Measurements from ENCODE around the gene SPOCD1.

SPOCD1 gene

DNA sequence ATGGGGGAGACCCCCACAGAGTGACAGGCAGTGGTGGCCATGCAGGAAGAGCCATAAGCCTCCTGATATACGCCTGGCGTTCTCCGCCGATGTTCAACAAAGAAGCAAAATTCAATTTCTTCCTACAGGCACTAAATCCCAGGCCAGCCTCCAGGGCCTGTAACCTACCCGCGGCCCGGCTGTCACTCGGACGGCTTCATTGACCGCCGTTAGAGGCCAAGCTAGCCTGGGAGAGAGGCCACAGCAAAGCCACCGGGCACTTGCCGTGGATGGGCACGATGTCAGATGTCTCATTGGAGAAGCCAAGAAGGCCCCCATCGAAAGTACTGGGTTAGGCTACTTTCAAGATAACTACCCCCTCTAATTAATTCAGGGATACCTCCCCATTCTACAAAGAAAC lies 61.4 kb downstream of the SPOCD1 start:
- DNase-seq = no peak

DNA sequence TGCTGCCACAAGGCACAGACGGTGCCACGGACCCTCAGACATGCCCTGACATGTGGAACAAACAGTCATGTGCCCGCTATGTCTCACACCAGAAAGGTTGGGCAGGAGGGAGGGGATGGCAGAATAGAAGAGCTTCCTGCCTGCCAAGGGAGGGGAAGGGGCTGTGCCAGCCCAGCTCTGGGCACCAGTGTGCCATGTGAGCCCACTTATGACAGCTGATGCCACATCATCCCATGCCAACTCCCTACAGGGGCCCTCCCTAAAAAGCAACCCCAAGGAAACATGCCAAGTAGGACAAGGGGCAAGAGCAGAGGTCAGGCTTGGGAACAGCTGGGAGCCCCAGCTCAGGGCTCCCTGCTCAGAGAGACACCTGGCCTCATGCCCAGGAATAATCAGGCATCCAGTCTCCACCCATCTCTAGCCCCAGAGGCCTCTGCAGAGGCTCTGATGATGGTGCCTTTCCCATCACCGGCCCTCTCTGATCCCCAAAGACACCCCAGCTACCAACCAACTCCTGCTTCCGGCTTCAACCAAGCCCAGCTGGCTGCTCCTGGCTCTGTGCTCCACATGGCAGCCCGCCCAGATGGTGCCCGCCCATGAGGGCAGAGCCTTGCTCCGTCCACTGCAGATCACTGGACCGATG lies 62.0 kb downstream of the SPOCD1 start:
- DNase-seq = peak; percentile 93

DNA sequence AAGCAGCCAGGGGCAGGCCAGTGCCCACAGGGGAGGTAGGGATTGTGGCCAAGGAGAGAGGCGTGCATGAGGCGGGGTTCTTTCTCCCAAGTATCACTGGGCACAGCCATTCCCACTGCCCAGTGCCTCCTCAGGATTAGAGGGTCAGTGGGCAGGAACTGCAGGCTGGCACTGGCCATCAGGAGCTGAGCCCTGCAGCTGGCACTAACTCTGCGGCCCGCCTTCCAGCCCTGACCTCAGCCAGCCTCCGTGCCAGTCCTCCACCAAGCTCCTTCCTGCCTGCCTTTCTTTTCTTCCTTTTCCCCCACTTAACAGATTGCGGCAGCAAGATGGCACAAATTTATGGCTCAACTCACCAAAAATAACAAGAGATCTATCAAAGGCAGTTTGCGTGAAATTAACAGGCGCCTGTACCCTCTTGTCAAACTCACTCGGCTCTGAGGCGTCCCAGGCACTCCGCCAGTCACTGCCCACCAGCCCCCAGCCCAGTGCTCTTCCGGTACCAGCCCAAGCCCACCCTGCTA lies 62.8 kb downstream of the SPOCD1 start:
- peak; percentile 33 for DNase-seq

DNA sequence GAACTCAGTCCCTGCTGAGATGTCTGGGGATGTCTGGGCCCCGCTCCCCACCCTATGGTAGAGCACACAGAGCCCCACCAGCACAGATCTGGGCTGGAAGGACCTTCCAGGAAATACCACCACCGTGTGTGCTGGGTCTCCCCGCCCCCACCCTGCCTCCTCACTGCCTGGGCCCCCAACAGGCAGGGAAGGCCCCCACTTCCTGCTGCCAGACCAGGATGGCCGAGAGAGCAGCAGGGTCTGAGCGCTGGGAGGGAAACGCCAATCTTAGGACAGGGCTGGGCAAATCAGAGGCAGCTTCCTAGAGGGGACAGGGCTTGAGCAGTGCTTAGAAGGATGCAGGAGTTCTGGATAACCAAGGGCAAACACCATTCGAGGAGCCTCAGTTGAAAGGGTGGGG lies 63.6 kb downstream of the SPOCD1 start:
- no peak for DNase-seq

DNA sequence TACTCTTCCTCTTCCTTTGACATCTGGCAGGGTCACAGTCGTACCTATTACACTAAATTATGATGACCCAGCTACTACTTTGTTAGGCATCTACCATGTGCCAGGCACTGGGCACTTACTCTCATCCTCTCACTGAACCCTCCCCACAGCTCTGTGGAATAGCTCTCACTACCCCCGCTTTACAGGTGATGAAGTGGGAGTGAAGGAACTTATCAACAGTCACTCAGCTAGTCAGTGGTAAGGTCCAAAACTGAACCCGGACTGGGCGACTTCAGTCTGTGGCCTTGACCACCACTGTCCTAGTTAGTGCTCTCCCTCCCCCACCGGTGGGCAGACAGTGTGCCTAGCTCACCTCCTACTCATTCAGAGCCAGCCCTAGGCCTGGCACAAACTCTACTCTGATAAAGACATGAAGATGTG lies 64.0 kb downstream of the SPOCD1 start:
- DNase-seq = no peak

DNA sequence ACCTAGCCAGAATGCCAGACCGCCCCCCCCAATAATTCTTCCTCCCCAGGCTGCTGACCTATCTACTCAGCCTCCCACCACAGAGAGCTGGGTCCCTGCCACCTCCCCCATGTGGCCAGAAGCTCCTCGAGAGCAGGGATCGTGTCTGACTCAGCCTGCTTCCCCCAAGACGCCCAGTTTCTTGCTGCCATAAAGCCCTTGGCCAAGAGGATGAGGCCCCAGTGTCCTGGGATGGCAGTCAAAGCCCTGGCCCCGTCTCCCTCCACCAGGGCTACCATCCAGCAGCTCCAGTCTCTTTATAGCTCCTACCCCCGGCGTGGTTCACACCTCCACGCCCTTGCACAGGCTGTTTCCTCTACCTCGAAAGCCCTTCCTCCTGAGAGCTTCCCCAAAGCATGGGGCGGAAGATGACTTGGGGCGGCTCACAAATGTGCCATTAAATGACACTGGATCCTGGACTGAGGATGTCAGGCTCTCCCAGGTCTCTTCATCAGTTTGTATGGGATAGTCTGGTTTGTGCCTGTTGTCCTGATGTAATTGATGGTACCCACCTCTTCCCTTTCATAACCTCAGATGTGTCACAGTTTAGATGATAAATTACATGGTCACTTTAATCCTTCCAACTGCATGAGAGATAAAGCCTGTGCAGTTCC lies 64.8 kb downstream of the SPOCD1 start:
- DNase-seq = no peak

DNA sequence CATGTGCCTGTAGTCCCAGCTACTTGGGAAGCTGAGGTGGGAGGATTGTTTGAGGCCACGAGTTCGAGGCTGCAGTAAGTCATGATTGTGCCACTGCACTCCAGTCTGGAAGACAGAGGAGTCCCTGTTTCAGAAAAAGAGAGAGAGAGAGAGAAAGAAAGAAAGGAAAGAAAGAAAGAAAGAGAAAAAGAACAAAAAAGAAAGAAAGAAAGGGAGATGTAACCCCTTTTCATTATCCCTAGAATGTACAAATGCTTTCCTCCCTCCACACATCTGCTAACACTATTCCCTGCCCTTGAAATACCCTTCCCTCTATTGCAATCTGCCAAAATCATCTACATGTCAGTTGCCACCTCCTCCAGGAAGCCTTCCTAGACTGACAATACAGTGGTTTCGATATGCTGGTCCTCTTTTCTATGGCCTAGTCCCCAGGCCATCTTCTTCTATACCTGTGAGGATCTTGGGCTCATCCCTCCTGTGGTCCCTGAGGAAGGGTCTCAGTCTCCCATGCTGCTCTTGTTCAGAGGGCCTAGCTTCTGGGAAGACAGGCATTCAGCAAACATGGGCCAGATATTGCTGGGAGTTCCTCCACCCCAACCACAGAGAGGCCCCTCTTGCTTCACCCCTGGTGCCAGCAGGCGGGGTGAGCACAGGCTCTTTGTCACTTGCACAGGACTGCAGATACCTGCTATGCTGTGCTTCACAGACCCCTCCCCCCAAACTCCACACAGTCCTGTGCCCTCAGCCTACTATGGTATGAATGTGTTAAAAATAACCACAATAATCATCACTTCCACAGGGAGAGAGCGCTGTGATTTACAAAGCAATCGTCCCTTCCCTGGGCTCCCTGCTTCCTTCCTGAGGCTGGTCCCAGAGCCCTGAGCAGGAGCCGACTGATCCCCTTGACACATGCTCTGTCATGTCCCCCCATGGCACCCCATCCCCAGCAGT lies 65.8 kb downstream of the SPOCD1 start:
- DNase-seq = no peak

DNA sequence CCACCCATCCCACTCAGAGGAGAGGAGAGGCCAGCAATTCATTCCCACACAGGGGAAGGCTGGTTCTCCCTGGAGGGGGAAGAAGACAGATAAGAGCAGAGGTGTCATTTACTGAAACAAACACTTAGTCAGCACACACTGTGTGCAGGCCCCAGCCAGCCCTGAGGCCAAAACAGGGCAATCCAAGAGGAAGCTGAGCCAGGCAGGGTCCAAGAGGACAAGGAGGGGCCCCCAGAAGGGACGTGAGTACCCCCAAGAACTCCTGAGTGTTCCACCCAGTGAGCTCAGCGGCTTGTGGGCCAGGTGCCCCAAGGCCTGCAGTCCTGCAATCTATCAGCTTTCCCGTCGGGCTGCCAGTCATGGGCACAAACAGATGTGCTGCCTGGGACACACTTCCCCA lies 67.5 kb downstream of the SPOCD1 start:
- DNase-seq = no peak

DNA sequence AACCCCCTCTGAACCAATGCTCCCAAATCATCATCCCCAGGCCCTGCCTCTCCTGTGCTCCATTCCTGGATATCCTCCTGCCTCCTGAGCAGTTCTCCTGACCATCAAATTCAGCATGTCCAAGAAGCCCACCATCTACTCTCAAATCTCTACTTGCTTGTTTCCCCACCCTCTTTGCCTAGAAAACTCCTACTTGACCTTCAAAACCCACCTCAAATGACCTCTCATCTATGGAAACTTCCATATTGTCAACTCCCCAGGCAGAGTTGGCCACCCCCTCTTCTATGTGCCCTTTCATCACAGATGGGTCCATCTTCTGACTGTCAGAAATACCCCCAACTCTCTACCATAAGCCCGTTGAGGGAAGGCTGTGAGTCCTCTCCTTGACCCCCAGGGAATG lies 68.5 kb downstream of the SPOCD1 start:
- no peak for DNase-seq

DNA sequence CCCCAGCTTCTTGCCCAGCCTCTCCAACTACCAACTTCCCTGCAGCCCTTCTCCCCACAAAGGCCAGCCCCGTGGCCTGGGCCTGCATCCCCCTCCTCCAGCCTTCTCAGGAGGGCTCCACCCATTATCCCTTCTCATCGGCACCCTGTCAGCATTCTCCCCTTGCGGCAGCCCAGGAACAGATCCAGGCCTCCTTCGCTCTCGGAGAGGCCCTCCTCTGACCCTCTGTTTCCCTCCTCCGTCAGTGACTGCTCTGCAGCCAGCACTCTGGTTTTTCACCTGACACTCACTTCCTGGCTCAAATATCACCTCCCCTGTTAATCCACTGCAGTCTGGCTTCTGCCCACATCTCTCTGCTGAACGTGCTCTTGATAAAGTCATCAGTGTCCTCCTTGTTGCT lies 69.1 kb downstream of the SPOCD1 start:
- DNase-seq = no peak

DNA sequence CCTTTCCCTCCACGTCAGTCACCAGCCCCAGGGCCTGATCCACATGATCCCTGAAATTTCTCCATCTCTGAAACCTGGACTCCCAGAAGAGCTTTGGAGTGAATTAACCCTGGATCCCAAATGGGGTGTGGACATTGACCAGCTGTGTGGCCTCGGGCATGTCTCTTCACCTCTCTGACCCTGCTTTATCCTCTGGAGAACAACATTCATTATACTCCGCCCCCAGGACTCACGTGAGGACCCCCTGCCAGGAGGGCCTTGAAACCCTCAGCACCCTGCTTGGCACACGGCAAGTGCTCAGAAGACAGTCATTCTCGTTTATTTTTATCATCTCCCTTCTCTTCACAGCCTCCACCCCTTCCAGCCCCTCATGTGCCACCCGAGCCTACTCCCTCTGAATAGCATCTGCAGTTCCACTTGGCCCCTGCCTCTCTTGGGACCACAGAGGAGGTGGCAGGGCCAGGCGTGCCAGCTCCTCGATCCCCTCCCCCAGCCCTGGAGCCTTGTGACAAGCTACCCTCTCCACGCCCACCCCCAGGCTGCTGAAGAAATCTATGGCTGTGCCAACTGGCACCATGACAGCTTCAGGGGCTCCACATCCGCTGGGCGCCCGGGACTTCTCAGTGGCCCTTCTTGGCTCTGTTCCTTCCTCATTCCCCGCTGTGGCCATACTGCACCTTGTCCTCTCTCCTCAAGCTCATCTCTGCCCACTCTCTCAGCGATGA lies 69.7 kb downstream of the SPOCD1 start:
- peak; percentile 5 for DNase-seq

DNA sequence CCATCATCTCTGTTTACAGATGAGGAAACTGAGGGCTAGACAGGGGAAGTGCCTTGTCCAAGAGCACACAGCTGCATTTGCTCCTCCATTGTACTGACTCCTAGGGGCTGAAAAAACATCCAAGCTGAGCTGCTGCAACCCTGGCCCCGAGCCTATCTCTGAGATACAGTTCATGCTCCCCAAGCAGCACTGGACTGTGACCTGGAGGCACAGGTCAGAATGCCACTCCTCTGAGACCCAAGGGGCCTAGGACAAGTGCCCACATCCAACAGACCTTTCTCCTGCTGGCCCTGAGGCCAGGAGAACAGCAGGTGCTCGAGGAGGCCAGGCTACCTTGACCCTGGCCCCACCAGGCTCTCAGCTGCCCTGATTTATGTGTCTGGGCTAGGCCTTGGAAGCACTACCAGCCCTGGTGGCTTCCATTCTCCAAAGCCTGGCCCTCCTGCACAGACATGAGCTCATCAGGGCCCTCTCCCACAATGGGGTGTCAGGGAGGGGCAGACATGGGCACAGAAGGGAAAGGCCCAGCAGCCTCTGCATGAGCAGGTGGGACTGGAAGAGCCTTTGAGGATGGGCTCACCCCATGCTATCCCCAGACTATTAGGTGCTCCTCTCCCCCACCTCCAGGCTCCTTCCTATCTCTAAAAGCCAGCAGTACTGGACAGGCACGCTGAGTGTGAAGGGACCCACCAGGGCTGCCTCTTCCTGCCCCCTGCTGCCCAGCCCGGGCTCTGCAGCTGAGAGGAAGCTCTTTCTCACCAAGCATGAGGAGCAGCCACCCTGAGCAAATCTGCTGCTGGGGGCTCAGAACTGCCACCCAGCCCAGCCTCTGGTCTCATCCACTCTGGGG lies 70.5 kb downstream of the SPOCD1 start:
- DNase-seq = peak; percentile 30

DNA sequence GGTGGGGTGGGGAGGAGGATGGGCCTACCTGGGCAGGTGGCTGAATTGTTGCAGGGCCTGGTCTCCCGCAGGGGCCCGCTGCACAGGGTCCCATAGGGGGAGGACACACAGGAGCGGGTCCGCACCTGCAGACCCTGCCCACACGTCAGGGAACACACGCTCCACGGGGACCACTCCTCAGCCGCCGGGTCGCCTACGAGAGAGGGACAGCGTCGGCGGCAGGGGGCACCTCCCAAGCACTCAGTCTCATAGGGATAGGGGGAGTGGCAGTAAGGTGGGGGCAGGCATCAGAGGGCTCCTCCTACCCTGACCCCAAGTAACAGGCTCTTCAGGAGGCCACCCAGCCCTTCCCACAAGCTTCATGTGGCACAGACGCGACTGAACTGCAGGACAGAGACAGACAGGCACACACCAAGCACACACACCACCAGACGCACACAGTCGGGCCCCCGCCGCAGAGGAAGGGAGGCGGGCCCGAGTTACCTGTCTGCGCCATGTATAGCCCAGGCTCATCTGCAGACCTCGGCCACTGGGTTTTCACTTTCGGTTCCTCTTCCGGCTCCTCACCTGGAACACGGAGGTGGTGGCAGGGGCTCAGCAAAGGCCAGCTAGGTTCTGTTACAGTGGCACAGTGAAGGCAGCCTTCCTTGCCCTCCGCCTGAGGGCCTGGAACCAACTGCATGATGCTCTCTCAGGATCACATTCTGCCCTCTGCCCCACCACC lies 71.5 kb downstream of the SPOCD1 start:
- no peak for DNase-seq

DNA sequence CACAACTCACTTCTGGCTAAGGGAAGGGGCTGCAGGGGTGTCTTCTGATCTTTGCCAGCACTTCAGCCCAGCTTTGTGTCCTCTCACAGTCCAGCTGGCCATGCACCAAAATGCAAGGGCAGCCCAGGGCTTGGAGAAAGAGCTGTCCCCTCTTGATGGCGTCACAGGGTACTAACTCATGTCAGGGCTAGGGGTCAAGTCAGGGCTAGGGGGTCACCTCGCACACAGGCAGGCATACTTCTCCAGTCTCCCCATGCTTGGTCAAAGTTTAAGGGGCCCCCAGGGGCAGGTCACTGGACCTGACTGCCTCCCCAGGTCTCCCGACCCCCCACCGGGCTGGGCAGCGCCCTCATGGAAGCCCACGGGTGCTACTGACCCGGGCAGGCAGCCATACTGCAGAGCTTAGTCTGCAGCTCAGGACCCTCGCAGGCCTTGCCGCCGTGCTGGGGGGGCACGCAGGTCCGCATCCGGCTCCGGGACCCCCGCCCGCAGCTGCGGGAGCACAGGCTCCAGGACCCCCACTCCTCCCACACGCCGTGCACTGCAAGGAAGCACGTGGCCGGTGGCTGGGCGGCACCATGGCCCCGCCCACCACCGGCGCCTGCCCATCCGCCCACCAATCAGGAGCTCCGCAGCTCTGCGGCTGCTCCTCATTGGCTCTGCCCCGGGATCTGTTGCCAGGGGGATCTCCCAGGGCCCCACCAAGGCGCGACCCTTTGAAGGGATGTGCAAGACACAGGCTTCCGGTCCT lies 73.2 kb downstream of the SPOCD1 start:
- no peak for DNase-seq
